NCI-H526 (cell line): Measurements from ENCODE around the gene PXDN.

Experiments used
- DNase-seq, 2 experiments: peaks; one replicate each; lab custom pipeline; 2025; lab: John Stamatoyannopoulos, UW

The PXDN gene

DNA sequence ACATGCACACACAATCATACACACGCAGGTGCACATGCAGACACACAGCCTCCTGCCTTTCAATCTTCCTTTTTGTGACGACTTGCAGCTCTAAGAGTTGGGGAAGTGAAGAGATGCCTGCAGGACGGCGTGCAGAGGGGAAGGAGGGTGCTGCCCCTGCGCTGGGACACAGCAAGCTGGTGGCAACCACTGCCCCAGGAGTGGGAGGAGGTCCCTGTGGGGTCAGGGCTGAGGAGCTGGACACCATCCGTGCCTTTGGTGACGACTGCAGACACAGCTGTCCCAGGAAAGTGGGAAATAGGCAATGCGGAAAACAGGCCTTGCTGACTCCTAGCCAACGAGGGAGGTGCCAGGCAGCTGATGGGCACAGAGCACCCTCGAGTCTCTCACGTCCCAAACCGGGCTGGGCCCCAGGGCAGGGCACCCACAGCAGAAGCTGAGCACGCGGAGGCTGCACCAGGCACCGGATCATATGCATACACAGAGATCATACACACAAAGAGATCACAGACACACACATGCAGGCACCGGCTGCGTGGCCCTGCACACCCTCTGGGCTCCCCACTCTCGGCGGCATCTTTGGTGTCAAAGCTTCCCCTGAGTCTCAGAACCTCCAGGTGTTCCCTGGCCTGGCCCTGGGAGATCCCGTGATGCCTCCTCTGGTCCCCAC lies 146.1 kb downstream of the PXDN start:
- DNase-seq: no peak

DNA sequence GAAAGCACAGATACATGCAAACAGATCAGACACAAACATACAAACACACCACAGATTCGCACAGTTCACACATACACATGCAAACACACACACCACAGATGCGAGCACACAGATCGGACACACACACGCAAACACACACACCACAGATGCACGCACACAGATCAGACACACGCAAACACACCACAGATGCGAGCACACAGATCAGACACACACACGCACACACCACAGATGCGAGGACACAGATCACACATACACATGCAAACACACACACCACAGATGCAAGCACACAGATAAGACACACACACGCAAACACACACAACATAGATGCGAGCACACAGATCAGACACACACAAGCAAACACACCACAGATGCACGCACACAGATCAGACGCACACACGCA lies 149.0 kb downstream of the PXDN start:
- DNase-seq: no peak

DNA sequence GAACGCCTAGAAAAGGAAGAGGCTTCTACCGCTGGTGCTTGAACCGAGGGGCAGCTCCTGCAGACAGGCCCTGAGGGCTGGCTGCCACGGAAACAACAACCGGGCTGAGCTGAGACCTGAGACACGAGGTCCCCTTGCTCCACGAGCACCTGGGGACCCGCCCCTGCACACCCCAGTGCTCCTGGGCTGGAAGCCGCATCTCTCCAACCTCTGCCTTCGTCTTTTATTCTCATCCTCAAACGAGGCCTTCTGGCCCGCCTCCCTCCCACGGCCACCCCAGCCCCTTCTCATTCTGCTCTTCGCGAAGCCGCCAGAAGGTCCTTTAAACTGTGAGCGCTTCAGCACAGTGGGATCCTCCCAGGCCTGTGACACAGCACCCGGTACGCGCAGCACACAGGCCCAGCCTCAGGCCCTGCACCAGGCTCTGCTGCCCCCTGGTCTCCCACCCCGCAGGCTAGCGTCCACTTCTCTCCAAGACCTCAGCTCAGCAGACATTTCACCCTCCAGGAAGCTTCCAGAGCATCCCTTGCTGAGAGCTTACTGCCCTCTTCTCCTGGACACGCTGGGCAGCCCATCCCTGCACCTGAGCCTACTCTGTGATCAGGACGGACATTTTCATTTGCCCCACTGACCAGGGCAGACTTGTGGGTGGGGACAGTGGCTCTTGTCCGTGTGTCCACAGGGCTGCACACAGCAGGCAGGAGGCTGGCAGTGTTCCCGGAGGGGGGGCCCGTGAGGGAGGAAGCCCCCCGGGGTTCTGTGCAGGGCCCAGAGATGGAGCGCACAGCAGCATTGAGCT lies 149.7 kb downstream of the PXDN start:
- no peak for DNase-seq

DNA sequence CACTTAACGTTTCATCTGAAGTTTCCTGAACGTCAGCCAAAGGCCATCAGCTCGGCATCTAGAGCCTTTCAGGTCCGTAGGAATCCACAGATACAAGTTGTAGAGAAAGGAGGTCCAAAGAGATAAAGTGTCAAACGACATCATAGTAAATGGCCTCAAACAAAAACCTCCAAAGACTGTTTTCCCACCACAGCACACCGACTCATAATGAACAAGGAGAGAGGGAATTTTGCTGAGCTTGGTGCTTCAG lies 150.3 kb downstream of the PXDN start:
- no peak for DNase-seq

DNA sequence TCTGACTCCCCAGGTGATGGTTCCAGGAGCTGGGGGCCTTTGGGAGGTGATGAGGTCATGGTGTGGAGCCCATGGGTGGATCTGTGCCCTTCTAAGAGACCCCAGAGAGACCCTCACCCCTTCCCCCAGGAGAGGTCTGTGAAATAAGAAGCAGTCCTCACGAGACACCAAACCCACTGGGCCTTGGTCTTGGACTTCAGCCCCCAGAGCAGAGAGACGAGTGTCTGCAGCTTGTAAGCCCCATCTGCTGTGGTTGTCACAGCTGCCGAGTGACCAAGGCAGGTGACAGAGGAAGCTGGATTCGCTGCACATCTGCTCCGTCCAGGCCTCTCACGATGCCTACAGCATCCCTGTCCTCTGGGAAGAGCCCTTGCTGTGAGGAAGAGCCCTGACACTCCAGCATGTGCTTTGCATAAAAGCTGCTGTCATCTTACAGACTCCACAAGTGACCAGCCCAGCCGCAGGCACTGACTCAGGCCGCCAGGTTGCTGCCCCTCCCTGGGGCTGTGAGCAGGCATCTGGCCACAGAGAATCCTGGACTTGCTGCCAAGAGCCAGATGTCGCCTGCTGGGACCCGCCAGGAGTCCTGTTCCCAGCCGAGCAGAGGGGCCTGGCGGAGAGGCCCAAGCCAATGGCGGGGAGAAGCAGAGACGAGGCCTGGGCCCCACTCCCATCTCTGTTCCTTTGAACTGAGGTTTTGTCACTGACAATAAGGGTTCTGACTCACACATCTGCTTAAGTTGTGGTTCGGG lies 150.8 kb downstream of the PXDN start:
- DNase-seq: peak in 1 of 2 experiments; percentile 30

DNA sequence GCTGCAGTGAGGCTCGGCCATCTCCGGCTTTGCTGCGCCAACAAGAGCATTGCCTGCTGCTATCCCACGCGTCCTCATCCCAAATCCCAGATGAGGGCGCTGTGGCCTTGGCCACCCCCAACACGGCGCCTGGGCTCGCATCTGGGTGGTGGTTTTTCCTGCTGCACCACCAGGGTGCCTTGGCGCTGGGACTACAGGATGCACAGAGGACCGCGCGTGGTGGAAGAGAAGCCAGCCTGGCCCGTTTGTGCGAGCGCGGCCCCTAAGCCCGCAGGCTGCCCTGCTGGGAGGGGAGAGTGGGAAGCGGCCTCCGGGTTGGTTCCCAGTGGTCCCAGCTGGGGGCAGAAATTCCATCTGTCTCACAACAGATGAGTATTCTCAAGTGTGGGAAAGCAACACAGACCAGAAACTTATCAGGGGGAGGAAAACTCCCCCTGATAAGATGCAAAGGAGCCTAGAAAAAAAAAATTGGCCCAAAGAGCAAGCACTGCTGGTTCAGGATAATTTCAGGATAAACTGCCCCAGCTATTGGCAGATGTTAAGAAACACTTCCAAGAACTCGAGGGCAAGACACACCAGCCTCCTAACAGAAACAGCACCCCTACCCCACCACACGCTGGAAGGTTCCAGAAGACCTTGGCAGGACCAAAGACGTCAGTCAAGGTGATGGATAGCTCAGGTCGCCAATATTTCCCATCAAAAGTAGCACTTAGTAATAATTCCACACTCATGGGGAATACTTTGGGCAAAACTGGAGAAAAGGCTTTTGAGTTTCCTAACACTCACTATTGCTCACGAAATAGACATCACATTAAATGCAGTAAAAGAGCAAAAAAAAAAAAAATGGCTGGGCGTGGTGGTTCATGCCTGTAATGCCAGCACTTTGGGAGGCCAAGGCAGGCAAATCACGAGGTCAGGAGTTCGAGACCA lies 152.1 kb downstream of the PXDN start:
- peak; percentile 28 to 82 for DNase-seq

DNA sequence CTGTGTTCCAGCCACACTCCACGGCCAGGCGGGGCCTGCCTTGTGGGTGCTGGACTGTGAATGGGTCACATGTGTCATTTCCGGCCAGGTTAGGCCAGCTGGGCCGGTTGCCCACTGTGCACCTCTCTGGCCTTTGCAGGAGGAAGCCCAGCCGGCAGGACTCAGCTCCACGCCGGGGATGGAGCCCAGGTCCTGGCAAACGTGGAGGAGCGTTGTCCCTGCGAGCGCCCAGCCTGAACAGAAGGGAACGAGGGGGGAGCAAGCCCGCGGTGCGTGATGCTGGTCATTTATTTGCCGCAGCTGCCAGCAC lies 152.9 kb downstream of the PXDN start:
- DNase-seq: no peak

DNA sequence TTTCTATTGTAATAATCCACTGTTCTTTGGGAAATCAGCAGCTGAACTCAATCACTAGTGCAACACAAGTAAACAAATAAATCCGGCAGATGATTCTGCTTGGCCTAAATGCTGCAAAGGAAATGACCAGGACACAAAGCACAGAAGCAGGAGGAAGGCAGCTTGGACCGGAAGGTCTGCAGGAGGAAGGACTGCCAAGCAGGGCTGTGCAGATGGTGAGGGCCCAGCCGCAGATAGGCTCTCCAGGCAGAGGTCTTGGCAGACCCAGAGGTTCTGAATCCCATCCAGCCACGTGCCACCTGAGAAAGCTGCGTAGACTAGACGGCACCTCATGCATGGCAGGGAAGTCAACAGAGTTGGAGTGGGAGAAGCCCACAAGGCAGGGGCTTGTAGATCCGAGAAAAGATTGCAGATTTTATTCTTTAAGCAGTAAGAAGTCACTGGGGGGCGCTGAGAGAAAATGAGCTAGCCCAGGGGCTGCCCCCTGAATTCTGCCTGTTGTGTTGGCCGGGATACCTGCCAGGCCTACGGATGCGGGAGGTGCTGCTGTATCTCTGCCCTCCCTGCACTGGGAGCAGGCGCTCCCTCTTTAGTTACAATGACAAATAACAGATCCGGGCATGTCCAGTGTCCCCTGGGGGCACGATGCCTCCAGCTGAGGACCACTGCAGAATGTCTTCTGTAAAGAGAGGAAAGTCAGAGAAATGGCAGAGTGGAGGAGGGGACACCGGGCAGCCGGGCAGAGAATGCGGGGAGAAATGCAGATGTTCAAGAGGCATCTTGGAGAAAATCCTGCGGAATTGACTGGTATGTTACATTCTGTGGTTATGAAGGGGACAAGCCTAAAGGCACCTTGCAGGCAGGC lies 153.5 kb downstream of the PXDN start:
- DNase-seq: no peak

DNA sequence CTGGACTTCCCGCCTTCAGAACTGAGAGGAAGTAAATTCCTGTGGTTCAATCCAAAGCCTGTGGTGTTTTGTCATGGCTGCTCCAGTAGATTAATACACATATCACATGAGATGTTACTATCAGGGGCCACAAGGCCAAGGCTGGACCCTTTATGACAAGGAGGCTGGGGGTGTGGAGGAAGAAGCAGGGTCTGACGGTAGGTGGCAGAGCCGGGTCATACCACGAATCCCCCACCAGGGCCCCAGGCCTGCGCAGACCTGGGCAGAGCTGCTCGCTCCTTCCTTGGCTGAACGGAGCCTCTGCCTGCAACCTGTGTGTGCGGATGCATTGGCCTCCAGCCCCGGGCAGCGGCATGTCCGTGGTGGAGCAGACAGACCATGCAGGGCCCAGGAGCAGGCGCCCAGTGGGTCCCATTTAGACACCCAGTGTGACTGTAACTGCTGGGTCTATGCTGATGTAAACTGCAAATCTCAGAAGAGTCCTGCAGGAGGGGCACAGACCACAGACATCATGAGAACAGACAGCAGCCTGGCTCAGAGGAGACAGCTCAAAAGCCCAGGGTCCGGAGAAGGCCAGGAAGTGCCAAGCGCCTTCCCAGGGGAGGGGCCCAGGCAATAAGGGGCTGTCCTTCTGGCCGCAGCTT lies 155.2 kb downstream of the PXDN start:
- DNase-seq: peak in 1 of 2 experiments; percentile 22

DNA sequence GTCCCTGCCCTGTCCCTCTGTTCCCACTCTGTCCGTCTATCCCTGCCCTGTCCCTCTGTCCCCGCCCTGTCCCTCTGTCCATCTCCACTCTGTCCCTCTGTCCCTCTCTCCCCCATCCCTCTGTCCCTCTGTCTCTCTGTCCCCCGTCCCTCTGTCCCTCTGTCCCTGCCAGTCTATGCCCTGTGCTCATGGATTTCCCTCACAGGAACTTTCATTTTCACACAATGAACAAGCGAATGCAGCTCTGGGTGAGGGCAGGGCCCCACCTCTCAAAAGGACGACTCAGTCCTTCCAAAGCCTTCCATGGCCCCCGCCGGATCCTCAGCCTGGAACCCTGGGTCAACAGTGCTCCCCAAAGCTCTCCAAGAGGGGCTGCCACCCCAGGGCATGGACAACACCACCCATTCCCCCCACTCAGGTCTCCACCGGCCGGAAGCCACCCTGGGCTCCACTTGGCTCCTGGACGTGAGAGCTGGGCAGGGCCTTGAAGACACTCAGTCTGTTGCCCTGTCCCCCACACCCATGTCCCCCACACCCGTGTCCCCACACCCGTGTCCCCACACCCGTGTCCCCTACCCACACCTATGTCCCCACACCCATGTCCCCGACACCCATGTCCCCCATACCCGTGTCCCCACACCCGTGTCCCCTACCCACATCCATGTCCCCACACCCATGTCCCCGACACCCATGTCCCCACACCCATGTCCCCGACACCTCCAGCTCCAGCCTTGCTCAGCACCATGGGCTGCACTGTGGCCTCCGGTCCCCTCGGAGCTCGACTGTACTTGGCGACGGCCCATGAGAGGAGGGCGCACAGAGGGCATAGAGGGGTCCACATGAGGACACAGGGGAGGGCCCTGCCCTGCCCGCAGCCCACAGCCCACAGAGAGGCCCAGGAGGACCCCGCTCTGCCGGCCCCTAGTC lies 156.0 kb downstream of the PXDN start:
- no peak for DNase-seq

DNA sequence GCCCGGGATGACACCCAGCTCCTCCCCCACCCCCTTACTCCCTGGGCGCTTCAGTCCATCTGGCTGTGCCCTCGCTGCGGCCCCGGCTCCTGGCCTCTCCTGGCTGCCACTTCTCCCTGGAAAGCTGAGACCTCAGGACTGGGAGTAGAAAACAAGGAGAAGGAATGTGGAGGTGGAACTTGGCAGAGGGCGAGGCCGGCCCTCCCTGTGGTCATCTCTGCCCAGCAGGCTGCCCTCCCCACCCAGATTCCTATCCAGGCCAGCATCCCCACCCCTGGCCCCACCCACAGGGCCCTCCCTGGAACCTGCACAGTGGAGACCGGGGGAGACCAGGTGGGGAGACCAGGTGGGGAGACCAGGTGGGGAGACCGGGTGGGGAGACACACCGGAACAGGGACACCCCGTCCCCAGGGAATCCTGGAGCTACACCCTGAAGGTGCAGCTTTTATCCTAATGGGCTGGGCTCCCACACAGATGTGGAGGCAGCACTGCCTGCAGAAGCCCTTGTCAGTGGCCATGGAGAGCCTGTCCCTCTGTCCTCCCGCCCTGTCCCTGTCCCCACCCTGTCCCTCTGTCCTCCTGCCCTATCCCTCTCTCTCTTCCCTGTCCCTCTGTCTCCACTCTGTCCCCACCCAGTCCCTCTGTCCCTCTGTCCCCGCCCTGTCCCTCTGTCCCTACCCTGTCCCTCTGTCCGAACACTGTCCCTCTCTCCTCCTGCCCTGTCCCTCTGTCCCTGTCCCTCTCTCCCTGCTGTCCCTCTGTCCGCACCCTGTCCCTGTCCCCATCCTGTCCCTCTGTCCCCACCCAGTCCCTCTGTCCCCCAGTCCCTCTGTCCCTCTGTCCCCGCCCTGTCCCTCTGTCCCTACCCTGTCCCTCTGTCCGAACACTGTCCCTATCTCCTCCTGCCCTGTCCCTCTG lies 157.1 kb downstream of the PXDN start:
- DNase-seq: no peak

DNA sequence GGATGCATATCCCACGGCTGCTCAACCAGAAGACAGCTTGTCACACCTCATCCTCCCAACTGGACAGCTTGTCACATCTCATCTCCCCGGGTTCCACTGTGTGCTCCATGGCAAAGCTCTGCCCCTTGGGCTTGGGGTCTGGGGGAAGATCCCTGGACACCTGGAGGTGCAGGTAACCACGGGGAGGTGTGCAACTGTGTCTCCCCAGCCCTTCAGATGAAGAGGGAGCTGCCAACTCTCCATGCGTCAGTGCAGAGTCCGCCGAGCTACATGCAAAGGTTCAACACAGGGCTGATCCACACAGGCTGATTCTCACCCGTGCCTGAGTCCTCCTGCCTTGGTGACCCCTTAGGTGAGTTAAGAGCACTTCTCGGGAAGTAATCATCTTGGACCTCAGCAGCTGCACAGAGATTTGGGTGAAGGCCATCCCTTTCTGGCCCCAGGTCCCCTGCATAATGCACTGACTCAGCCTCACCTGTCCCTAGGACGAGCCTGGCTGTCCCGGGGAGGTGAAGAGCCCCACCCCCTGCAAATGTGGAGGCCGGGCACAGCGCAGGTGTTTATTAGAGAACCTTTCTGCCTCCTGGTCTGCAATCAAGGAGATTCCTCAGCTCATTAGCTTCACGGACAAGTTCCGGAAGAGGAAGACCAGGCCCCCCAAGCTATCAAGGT lies 157.9 kb downstream of the PXDN start:
- DNase-seq: no peak

DNA sequence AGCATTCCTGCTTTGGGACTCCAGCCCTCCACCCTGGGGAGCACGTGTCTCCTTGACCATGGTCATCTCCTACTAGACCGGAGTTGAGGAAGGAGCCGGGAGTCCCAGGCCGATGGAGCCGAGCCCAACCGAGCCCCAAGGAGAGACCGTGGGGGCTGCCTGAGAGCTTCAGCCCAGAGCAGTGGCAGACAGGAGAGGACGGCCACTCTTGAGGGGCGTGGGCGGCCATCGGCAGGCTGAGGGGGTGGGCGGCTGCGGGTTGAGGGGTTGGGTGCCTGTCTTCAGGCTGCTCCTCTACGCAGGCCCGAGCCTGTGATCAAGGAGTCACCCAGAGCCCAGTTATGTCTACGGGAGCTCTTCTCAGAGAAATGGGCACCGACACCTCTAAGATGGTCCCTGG lies 158.7 kb downstream of the PXDN start:
- DNase-seq: no peak

DNA sequence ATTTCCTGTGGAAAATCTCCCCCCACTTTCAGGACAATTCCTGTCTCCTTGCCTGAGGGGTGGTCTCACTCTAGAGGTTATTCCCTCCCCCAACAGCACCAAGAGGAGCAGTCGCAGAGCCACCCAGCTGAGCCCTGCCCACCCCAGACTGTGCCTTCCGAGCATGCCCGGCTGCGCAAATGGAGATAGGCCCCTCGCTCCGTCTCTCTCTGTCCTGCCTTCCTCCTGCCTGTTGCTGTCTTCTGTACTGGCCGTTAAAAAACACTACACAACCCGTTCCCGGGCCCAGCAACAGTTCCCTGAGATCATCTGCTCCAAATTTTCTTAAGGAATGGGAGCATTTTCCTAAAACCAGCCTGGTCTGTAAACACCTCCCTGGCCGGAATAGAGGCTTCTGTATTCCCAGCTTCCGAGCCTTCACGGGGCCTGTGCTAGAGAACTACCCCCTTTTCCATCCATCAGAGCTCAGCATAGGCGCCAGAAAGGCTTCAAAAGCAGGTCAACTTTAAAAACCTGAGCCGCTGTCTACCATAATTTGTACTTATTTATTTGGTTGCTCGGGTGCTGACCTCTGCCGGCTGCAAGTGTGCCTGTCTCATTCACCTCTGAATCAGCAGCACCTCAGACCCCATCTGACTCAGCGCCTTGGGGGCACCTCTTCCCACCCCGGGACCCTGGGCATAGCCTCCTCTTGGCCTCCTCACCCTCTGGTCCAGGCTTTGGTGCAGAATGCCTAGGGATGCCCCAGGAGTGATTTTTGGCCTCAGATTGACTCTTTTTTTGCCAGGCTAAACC lies 159.4 kb downstream of the PXDN start:
- DNase-seq: peak in 1 of 2 experiments; percentile 16

DNA sequence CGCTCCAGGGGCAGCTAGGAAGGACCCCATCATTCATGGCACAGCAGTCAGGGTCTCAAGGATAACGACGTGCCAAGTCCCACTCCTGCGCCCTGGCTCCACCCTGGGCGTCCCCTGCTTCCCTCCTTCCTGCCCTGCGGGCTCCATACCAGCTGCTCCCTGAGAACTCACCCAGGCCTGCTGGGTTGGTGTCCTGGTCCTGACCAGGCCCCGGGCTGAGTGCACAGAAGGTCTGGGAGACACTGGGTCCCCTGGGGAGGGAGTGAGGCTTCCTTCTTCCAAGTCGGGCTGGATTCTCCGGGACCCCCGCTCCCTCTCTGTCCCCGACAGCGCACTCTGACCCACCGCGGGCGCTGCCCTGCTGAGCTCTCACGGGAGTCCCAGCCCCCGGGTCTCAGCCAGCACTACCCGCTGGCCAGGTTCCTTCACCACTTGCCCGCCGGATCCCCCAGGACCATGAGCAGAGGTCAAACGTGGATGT lies 160.2 kb downstream of the PXDN start:
- DNase-seq: no peak

DNA sequence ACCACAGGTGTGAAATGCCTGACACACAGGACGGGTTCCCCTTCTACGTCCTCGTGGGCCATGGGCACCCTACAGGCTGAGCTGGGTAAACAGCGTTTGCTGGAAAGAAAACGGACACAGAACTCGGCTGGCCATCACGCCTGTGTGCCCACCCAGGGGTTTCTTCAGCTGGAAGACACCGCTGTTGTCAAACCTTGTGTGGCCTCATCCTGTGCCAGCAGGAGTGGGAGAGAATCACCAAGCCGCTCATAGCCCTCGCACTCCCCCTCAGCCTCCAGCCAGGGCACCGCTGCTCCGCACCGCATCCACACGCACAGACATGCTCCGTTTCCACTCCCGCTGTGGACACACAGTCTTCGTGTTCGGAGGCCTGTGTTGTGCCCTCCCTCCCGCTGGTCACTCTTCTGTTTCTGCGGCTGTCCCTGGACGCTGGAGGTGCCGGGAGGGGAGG lies 161.4 kb downstream of the PXDN start:
- DNase-seq: no peak
